Prostate gland (tissue), 2 donors: ENCODE results near the gene RBM10.

Experiments used
- CTCF ChIP-seq, 4 experiments: fragments of 200-600 bp in 2 of 4; fragments of 450-650 bp in 2 of 4; sonication (generic) in 2 of 4; IDR thresholded peaks; 1 replicate in 3 of 4; 2 replicates in 1 of 4; pipeline ENCODE4 v1.5.1; 2016 to 2019; ENCODE audit warnings: antibody characterized with exemption in 4 of 4, mild to moderate bottlenecking in 2 of 4, moderate library complexity in 2 of 4
- POLR2A ChIP-seq: fragments of 450-650 bp; IDR thresholded peaks from one replicate; pipeline ENCODE4 v1.6.1; 2016; ENCODE audit warnings: antibody characterized with exemption, mild to moderate bottlenecking
- POLR2AphosphoS5 ChIP-seq: sonication (generic); formaldehyde crosslinking; IDR thresholded peaks from one replicate; pipeline ENCODE4 v1.6.1; 2017; ENCODE audit warnings: antibody characterized with exemption

GRCh38 chrX:47221756-47222155 is 76.7 kb downstream of the RBM10 start:
- TF ChIP-seq CTCF (IDR thresholded peaks at IDR 0.05) = no peak
- no peak for TF ChIP-seq POLR2AphosphoS5
- no peak for TF ChIP-seq POLR2A
